A204.1 (cell line): ENCODE measurements around the gene RBM4.
"Not testable (repeated sequence)": the region's sequence is repeated elsewhere in the genome, so short reads cannot be mapped to it uniquely, and the experiment has no call there.

ENCODE experiments used
- FAIRE-seq: peaks from 2 replicates; lab custom pipeline; 2012; peaks lifted over from hg19 to GRCh38; lab: Jason Lieb, UNC

The RBM4 gene, protein sequence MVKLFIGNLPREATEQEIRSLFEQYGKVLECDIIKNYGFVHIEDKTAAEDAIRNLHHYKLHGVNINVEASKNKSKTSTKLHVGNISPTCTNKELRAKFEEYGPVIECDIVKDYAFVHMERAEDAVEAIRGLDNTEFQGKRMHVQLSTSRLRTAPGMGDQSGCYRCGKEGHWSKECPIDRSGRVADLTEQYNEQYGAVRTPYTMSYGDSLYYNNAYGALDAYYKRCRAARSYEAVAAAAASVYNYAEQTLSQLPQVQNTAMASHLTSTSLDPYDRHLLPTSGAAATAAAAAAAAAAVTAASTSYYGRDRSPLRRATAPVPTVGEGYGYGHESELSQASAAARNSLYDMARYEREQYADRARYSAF

DNA sequence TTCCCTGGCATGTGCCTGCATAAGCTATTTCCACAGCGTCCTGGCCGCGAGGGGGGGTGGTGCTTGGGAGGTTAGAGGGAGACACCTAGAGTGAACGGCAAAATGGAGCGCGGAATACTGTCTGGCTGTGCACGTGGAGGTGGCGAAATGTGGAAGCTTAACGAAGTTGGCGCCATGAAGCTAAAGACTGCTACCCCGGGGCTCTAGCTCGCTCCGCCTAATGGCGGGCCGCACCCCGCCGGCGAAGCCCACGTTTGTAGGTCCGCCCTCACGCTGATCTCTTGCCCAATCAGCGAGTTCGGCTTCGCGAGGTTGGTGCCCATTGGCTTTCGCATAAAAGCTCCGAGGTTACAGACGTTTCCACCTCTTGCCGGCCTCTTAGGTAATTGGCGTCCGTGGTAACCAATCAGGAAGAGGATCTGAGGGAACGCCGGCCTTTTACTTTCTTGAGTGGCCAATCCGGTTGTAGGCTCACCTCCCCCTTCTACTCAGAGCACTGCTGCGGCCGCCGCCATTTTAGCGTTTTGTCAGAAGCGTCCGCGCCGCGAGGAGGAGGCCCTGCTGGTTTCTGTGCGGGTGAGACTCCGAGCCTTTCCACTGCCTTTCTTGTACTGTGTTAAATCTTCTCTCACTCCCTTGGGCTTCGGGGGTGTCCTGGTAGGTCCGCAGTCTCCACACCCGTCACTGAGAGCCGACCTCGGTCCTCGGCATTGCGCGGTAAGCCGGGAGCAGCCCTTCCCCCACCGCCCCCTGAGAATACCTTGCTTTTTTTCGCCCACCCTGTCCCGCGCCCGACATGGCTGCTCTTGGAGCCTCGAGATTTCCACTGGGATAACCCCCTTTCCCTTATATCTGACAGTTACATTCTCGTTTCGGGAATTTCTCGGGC is at the start of gene RBM4:
Gene RBM4 (plus strand): TSS at position 527 of the 889 bp plus-strand sequence. CDS start 1,009 bp downstream, outside the sequence.
- peak; percentile 96 for FAIRE-seq

DNA sequence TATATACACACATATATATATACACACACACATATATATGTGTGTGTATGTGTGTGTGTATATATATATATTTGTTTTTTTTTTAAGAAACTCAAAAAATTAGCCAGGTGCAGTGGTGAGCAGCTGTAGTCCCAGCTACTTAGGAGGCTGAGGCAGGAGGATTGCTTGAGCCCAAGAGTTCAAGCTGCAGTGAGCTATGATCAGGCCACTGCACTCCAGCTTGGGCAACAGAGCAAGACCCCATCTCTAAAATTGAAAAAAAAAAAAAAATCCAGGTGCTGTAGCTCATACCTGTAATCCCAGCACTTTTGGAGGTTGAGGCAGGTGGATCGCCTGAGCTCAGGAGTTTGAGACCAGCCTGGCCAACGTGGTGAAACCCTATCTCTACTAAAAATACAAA is 49.2 kb upstream of the RBM4 start:
- not testable (repeated sequence) for FAIRE-seq

DNA sequence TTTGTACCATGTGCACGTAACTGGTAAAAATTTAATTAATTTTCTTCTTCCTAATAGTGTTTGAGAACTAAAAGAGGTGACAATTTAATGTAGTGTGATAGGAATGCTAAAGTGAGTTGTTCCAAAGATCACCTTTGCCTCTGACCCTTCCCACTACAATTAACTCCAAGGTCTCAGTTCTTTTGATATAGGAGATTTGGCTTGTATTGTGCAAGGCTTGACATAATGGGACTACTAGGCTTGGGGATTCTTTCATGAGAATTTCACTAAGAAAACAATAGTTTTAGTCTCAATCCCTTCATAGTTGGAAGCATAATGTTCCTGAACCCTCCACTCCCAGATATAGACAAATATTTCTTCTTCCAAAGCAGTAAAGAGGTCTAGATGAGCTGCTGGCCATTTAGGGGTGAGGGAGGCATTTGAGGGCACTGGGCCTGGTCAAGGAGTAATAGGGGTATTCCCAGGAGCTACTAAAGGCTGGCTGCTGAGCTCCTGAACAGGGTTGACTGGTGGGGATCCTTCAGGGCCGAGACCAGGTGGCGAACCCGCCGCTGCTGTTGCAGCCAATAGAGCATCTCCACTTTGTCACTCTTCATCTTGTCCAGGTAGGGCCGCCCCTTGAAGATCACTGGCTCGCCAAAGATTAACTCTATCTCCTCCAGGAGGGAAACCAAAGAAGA is 48.4 kb upstream of the RBM4 start:
- no peak for FAIRE-seq

DNA sequence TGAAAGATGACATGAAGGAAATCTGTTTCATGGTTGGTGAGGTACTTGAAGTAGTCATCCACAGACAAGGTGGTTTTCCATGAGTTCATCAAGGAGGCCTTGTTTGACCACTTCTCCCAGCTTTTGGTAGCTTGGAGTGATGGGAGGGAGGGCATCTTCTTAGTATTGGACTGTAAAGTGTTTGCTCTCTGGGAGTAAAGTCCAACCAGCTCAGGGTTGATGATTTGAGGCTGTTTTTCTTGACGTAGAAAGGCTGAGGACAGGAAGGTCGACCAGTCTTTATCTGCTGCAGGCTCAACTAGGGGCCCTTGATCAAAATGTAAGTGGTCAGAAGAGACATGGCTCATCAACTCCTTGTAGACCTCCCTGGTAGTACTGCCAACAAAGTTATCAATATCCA is 47.3 kb upstream of the RBM4 start:
- no peak for FAIRE-seq

DNA sequence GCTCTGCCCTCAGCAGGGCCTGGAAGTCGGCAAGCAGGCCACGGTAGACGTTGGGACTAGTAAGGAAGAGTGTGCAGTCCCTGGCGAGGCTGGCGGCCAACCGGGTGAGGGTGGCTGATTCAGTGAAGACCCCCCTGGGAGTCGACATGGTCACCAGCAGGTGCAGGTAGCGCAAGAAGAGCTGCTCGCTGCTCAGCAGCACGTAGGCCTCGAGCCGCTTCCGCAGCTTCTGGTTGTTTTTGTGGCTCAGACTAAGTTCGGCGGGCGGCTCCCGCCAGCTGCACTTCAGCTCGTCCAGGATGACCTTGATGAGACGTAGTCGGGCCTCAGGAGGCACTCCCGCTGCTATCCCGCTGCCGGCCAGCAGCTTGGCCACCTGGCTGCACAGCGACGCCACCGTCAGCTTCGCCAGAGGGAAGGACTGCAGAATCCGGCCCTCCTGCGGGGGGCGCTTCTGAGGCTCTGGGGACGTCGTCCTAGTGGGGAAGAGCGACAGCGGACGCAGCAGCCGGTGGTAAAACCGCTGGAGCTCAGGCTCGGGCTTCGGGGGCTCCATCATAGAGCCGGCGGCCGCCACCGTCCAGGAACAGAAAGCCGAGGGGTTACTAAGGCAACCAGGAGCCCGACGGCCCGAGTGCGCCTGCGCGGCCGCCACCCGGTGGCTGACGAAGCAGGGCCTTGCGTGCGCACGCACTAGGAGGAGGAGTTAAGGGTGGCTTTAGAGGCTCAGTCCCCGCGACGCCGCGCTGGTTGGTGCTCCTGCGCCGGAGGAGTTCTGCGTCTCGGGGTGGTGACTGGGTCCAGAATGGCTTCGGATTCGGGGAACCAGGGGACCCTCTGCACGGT is 45.8 kb upstream of the RBM4 start, which contains the start of the genes CCDC87 and CCS:
Gene CCDC87 (minus strand): TSS at position 607 of the 846 bp plus-strand sequence. CDS start 48 bp downstream, at position 559.
Gene CCS (plus strand): TSS at position 729 of the 846 bp plus-strand sequence. CDS start 77 bp downstream, at position 806.
- FAIRE-seq: no peak

DNA sequence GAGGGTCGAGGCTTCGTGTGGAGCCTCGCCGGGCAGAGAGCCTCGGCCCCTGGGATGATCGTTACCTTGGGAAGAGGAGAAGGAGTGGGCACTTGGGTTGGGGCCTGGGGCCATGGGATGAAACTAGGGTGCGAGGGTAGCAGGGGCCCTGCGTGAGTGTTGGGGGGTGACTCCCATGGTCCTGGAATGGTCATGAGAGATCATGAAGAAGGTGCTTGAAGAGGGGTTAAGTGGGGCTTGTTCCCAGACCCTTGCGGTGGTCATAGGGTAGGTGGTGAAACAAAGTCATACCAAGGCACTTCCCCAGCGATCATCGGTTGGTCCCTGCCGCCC is 45.2 kb upstream of the RBM4 start:
- FAIRE-seq: no peak

DNA sequence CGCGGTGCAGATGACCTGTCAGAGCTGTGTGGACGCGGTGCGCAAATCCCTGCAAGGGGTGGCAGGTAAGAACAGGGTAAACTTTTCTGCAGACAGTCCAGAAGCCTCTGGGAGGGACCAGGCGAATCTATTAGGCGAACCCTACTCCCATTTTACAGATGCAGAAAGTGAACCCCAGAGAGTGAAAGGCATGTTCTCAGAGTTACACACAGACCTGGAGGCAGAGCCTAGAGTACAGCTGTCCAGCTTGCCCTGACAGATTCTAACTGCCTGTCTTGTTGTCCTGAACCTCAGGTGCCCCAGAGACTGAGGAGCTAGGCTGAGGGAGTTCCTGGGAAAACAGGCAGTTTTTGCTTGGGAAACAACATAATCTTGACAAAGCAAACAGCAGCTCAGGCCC is 44.9 kb upstream of the RBM4 start:
- no peak for FAIRE-seq

DNA sequence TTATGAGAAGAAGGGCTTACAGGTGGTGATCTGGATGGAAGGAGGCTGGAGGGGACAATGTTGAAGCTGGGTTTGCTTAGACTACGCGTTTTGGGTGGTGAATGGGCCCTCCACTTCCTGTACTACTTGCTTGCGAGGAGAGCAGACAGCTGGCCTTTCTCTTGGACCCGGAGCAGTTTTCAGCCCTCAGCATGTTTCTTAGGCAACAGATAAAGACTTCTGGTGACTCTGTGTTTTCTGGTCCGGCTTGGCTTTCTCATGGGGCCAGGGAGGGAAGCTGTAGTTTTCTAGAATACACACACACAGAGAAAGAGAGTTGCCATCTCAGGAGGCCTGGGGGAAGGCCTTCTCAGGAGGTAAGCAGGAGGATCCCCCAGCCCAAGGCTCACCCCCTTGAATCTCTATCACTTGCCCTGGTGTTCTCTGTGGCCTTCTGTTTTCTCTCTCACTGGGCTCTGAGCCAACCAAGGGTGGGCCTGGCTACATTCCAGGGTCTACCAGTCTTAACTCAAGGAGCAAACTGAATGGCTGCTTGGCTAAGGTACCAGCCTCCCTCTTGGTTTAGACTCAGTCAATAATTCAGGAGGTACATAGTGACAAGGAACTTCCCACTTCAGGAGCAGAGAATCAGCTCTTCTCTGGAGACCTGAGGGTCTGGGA is 43.1 kb upstream of the RBM4 start:
- FAIRE-seq: no peak

DNA sequence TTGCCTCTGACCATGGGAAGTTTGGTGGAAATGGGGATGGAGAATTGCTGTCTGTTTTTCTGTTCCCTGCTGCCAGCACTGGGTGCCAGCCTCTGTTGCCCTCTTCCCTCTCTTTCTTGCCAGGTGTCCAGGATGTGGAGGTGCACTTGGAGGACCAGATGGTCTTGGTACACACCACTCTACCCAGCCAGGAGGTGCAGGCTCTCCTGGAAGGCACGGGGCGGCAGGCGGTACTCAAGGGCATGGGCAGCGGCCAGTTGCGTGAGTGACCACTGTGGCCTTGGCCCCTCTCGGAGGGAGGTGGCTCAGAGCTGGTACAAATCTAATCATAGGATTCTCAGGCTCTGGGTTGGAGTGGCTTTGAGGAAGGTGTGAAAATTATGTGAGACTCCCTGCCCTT is 39.5 kb upstream of the RBM4 start:
- no peak for FAIRE-seq

DNA sequence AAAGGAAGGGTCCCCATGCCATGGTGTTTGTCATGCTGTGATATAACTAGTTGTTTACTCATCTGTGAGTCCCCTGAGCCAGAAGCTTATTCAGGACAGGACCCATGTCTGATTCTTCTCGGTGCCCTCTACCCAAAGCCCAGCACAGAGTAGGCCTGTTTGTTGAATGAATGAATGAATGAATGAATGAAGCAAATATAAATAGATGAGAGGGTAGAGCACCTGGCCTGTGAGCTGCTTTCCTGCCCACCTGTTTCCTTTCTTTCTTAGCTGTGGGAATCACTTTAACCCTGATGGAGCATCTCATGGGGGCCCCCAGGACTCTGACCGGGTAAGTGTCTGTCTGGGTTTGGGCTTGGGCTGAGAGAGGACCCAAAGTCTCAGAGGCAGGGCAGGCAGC is 38.3 kb upstream of the RBM4 start:
- FAIRE-seq: no peak

DNA sequence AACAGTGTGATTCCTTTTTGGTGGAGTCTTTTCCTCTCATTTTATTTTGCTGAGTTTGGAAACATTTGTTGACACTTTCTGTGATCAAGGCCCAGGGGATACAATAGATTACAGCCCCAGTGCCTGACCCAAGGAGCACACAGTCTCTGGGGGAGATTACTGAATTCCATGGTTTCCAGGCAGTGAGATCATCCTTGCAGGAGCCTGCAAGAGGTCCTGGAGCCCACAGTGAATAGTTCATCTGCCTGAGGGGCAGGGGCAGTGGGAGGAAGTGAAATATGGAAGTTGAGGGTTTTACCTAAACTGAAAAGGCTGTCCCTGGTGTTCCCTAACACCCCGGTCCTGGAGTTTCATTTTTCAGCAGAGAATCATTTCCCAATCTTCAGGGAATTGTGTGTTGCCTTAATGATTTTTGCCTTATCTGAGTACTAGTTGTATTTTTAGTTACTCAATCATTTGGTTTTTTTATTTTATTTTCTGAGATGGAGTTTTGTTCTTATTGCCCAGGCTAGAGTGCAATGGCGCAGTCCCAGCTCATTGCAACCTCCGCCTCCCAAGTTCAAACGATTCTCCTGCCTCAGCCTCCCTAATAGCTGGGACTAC is 37.8 kb upstream of the RBM4 start:
- no peak for FAIRE-seq

DNA sequence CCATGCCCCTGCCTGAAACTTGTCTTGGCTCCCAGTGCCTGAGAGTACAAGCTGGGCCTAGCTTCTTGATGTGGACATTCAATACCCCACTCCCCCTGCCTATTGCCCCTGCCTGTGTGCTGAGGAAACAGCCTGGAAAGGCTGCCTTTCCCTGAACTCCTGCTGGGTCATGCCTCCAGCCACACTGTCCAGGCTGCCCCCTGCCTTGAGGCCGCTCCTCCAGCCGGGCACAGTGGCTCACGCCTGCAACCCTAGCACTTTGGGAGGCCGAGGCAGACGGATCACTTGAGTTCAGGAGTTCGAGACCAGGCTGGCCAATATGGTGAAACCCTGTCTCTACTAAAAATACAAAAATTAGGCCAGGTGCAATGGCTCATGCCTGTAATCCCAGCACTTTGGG is 35.4 kb upstream of the RBM4 start:
- no peak for FAIRE-seq

DNA sequence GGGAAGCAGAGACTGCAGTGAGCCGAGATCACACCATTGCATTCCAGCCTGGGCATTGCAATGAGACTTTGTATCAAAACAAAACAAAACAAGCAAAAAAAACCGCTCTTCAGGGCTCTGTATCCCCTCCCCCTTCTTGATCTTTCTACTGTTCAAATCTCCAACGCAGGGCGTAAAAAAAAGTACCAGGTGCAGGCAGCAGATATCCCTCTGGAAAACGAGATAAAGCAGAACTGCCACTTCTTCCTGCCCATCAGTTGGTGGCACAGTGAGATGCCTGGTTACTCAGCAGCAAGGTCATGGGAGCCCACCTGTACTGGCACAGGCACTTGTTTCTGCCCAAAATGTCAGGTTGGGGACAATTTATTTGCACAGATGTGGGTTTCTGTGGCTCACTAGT is 34.3 kb upstream of the RBM4 start:
- FAIRE-seq: no peak

DNA sequence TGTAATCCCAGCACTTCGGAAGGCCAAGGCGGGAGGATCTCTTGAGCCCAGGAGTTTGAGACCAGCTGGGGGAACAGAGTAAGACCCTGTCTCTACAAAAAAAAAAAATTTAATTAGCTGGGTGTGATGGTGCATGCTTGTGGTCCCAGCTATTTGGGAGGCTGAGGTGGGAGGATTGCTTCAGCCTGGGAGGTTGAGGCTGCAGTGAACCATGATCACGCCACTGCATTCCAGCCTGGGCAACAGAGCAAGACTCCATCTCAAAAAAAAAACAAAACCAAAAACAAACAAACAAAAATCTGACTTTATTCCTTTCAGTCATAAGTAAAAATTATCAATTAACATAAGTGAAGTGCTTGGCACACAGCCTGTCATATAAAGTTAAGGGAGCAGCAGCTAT is 31.9 kb upstream of the RBM4 start:
- not testable (repeated sequence) for FAIRE-seq

DNA sequence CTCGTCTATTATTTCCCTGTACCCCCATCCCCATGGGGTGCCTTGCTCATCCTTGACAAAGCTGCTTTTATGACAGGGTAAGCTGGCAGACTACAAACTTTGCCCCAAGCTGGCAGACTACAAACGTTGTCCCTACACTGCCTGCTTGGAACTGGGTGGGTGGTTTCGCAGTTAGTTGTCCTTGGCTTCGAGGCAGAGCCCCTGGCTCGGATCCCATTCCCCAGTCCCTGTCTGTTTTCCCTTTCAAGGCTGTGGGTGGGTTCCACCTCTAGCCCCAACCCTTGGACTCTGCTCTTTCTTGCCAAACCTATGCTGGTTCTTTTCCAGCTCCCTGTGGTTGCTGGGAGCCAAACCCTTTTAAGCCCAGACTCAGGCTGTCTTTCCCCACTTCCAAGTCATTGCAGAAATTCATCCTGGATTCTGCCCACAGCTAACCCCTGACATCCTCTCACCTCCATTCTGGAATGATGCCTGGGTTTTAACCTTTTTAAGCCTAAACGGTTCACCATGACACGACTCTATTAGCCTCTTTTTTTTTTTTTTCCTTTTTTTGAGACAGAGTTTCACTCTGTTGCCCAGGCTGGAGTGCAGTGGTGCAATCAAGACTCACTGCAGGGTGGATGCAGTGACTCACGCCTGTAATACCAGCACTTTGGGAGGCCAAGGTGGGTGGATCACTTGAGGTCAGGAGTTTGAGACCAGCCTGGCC is 31.2 kb upstream of the RBM4 start:
- no peak for FAIRE-seq

DNA sequence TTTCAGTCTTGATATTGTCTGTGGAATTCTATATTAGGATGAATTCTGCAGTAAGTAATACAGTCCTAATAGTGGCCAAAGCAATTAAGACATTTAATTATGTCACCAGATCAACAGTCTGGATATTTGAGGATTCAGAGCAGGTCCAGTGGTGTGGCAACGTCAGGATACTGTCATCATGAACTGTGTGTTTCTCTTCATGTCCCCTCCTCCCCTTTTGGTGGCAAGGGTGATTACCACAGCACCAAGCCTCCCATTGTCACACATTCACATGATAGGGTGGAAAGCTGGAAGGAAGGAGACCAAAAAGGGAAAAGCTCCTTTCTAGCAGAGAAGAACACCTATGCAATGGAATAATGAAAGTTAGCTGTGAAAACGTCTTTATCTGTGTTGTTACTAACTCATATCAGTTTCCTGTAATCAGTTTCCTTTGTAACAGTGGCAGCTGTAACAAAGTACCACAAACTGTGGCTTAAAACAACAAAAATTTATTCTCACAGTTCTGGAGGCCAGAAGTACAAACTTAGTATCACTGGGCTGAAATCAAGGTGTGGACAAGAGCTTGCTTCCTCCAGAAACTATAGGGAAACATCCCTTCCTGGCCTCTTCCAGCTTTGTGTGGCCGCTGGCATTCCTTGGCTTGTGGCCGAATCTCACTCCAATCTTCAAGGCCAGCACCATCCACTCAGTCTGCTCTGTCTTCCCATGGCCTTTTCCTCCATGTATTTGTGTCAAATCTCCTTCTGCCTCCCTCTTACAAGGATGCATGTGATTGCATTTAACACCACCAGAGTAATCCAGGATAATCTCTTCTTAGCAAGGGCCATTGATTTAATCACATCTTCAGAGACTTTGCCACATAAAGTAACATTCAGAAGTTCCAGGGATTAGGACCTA is 28.5 kb upstream of the RBM4 start:
- no peak for FAIRE-seq

DNA sequence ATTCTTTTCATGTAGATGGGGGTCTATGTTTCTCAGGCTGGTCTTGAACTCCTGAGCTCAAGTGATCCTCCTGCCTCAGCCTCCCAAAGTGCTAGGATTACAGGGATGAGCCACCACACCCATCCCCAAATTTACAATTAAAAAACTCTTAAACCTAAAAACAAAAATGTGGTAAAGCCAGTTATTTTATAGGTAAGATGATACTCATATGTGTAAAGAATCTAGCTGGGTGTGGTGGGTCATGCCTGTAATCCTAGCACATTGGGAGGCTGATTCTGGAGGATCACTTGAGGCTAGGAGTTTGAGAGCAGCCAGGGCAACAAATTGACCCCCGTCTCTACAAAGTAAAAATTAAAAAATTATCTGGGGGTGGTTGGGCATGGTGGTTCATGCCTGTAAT is 26.0 kb upstream of the RBM4 start:
- no peak for FAIRE-seq

DNA sequence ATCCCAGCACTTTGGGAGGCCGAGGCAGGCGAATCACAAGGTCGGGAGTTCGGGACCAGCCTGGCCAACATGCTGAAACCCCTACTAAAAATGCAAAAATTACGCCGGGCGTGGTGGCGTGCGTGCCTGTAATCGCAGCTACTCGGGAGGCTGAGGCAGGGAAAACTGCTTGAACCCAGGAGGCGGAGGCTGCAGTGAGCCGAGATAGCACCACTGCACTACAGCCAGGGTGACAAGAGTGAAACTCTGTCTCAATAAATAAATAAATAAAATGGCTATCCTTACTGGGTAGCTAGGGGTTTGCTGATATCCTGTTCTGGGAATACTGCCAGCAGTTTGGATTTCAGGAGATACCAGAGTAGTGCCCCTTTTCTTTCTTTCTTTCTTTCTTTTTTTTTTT is 24.4 kb upstream of the RBM4 start:
- FAIRE-seq: no peak
